Activated effector memory CD4-positive, alpha-beta T cell treated with Interleukin-2 at 50 U/mL for 16 hours (primary cell): ENCODE data around the gene KRTAP10-5.

Experiments
- DNase-seq: peaks from one replicate; pipeline ENCODE4 v3.0.0-alpha.2; 2020

The KRTAP10-5 gene

DNA sequence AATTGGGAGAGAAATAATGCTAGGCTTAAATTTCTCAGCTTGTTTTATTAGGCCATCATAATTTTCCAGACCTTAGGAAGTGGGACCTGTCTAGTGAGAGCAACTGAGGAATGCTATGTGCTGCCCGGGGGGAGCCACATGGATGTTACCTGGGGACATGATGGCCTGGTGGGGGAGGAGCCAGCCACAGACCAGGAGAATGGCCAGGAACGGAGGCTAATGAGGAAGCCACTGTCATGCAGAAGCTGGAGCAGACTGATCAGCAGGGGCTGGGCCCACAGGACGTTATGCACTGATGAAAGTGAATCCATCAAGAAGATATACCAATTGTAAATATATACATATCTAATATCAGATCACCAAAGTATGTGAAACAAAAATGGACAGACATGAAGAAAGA, 35.8 kb downstream of the KRTAP10-5 start:
- no peak for DNase-seq

DNA sequence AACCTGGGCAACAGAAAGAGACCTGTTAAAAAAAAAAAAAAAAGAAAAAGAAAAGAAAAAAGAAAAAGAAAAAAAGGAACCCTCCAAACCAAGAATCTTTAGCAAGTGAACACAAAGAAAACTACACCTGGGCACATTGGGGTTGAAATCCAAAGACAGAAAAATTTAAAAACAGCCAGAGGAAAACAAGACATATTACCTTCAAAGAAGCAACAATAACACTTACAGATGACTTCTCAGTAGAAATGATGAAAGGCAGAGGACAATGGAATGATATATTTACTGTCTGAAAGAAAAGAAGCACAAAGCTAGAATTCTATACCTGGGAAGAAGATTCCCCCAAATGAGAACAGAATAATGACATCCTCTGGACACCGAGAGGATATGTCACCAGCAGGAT, 37.7 kb downstream of the KRTAP10-5 start:
- no peak for DNase-seq

DNA sequence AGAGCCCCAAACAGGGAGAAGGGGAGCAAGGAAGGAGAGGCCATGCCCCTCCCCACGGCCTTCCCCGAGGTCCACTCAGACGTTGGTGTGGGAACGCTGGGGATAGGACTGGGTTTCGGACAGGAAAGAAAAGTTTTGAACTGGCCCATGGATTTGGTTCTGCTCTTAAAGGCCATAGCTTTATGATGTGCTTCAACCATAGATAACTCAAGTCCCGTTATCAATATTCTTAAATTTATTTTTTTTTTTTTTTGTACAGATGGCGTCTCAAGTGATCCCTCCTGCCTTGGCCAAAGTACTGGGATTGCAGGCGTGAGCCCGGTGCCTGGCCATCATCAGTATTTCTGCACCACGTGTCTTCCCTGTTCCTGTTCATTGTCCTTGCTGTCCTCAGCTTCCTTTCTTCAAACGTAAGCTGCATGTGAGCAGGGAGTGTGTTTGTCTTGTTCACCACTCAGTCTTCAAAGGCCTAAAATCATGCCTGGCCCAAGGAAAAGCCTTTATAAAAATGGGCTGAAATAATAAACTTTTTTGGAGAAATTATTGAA, 39.6 kb downstream of the KRTAP10-5 start:
- DNase-seq, result no peak

DNA sequence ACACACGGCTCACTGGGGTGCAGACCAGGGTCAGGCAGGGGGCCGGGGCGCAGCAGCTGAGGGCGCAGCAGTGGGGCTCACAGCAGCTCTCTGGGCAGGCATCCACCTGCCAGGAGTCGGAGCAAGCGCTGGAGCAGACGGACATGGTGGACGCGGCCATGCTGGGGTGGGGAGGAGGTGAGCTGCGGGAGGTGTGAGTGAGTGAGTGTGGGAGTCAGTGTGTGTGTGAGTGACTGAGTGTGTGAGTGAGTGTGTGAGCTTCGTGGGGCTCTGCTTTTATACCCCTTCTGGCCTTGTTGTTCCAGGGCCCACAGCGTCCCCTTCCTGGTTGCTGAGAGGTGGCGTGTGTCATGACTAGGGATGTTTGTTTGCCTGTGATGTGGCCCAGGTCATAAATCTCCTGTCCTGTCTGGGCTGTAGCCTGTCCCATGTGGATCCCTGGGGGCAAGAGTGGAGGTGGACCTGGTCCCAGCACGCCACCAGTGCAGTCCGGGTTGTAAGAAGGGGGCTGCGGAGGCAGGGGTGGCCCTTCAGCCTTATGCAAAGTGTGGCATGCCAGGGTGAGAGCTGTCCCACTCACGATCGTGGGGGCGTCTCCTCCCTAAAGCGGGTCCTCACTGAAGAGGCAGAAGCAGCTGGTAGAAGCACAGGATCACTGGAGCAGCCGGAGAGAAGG, 40.3 kb downstream of the KRTAP10-5 start, which contains the start of gene KRTAP10-1:
KRTAP10-1 (minus strand) TSS at position 205 of the 676 bp plus-strand sequence; CDS start at position 160, 45 bp downstream.
- DNase-seq, result no peak

DNA sequence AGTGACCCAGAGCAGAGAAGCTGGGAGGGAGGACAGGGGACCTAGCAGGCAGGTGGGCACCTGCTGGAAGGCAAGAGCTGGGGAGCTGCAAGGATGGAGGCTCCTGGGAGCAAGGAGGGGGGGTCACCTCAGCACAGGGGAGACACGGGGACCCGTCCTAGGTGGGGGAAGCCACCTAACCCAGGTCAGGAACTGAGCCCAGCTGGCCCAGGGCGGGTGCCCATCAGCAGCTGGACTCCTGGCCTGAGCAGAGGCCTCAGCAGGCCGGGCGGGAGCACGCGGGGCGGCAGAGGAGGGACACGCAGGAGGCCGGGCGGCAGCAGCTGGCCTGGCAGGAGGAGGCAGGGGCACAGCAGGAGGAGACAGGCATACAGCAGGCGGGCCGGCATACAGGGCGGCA, 41.4 kb downstream of the KRTAP10-5 start:
- DNase-seq, result no peak

DNA sequence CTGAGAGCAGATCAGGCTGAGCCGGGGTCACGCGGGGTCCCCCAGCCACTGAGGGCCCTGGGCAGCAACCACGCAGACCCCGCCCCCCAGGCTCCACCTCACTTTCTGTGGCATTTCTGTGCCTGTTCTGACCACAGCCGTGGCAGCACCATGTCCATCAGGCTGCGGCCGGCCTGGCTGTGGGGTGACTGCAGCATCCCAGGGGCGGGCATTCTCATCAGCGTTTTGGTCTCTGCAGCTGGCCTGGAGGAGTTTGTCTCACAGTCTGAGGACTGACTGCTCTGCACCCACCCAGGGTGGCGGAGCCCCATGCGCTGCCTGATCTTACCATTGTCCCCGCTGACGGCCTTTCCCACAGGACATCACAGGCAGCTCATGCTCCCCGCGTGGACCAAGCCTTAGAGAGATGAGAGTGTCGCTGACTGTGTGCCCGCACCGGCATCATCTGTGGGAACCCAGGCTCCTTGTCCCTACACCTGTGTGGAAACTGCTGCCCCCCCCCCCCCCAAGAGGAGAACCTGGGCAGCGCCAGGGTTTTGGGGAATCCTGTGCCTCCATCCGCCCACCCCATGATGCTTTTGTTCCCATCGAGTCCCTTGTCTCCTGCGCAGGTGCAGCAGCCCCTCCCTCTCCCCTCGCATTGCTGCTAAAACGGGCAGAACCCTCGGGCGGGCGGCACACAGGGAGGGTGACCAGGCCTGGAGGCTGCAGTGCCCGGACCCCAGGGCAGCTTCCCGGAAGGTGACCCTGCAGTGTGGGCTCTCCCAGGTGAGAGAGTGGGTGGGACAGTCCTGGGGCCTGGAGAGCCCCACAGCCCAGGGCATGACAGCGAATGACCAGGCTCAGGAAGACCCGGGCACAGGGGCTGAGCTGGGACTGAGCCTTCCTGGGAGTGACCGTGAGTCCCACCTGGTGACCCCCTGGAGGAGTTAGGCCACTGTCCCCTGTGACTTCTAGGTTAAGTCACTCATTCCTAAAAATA, 42.2 kb downstream of the KRTAP10-5 start:
- DNase-seq, result no peak

DNA sequence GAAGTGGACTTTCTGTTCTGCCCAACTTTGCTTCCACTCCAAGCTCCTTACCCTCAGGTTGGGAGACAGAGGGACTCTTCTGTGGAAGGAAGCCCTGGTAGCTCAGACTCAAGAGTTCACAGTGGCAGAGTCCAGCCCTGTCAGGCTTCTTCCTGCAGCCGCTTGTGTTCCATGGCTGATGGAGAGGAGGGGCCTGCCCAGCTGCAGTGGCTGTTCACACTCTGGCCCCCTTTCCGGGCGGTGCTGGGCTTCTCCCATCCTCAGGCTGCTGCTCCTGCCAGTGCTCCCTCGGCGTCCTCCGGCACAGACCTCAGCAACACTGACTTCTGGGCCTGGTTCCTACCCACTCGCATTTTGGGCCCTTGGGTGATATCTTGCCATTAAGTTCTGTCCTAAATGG, 44.4 kb downstream of the KRTAP10-5 start:
- DNase-seq, result no peak

DNA sequence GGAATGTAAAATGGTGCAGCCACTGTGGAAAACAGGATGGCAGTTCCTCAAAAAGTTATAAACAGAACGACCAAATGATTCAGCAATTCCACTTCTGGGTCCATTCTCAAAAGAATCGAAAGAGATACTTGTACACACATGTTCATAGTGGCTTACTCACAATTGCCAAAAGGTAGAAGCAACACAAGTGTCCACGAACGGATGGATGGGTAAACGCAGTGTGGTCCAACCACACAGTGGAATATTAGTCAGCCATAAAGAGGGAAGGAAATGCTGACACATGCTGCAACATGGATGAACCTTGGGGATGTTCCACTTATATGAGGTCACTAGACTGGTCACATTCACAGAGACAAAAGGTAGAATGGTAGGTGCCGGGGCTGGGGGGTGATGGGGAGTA, 45.7 kb downstream of the KRTAP10-5 start:
- DNase-seq, result no peak

DNA sequence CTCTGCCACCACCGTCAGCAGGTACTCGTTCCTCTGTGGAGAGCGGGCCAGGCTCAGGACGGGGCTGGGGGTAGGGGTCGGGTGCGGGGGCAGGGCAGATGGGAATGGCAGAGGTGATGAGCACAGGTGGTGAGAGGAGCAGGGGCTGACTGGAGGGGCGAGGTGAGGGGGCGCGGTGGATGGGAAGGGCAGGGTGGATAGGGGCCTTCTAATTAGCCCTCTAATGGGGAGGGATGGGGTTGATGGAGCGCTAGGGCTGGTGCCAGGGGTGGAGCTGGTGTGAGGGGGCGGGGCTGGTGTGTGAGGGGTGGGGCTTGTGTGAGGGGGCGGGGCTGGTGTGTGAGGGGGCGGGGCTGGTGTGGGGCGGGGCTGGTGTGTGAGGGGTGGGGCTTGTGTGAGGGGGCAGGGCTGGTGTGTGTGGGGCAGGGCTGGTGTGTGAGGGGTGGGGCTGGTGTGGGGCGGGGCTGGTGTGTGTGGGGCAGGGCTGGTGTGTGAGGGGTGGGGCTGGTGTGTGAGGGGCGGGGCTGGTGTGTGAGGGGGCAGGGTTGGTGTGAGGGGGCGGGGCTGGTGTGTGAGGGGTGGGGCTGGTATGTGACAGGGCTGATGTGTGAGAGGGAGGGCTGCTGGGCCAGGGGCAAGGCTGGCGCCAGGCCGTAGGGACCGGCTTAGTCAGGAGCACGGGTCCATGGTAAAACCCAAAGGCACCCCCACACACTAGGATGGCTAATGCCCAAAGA, 46.3 kb downstream of the KRTAP10-5 start:
- no peak for DNase-seq

DNA sequence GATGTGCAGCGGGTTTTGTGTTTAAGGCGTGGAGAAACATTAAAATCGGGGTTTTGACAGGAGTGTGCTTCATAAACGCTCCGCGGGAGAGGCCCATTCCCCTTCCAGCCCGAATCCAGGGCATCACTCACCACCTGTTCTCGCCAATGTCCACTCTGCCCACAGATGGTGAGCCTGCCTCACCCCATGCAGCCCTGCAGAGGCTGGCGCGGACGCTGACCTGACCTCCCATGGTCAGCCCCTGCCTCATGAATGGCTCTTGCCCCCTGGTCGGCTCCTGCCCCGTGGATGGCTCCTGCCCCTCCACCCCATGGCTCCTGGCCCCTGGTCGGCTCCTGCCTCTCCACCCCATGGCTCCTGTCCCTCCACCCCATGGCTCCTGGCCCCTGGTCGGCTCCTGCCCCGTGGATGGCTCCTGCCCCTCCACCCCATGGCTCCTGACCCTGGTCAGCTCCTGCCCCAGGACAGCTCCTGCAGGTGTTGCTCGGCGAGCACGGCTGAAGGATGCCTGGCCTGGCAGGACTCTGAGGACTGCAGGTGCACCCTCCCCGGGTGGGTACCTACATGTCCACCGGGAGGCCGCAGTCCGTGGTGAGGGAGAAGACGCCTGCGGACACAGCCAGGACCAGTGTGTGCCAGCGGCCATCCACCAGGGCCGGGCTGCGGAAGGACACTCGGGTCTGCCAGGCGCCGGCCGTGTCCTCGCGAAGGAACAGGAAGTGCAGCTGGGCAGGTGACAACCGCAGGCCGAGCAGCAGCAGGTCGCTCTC, 47.1 kb downstream of the KRTAP10-5 start:
- DNase-seq, result no peak

DNA sequence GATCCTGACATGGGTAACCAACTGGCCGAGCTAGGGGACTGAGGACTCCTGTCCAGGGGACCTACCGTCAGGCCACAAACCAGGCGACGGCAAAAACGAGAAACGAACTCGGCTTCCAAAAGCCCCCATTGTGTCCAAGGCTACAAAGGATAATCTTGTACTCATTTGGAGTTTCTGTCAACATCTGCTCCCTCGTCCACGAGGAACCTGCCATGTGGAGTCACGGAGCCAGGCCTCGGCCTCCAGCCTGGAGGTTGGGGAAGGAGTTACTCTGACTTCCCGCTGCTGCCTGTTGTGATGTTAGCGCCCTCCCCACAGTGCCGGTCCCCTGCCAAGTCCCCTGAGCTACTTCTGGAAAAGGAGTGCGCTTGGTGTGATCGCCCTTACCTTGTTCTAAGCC, 47.7 kb downstream of the KRTAP10-5 start:
- DNase-seq, result no peak

DNA sequence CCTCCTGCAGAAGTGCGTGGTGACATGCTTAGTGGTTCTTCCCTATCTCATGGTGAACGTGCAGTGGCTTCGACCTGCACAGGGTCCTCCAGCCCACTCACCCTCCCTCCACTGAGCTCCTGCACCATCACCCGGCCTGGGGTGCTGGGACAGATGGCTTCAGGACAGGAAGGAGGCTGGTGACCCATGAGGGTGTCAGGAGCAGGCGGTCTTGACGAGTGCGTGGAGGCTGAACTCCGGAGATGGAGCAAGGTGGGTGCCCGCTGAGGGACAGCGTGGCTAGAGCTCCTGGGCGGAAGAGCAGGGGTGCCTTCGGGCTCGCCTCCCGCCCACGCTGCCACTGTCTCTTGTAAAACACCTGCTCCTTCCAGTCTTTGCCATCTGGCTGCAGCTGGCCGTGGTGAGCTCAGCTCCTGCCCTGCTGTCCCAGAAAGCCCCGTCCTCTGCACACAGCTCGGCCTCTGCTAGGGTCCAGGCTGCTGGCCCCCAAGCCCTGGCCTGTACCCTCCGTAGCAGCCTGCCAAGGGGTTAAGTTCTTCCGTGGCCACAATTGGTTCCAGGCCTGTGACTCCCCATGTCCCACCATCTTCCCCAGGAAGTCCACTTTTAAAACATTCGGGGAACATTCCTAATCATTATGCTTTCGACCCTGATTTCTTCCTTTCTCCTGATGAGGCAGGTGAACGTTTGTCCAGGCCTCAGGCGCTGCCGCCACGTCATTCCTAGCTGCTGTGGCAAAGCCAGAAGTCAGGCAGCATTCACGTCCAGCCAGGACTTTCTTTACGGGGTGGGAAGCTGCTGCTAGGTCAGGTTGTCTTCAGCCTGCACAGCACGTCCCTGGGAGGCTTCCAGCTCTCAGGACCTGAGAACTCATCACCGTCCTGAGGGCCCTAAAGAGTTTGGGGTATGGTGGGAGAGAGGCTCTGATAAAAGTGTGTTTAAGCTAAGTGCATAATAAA, 48.5 kb downstream of the KRTAP10-5 start:
- DNase-seq, result no peak

DNA sequence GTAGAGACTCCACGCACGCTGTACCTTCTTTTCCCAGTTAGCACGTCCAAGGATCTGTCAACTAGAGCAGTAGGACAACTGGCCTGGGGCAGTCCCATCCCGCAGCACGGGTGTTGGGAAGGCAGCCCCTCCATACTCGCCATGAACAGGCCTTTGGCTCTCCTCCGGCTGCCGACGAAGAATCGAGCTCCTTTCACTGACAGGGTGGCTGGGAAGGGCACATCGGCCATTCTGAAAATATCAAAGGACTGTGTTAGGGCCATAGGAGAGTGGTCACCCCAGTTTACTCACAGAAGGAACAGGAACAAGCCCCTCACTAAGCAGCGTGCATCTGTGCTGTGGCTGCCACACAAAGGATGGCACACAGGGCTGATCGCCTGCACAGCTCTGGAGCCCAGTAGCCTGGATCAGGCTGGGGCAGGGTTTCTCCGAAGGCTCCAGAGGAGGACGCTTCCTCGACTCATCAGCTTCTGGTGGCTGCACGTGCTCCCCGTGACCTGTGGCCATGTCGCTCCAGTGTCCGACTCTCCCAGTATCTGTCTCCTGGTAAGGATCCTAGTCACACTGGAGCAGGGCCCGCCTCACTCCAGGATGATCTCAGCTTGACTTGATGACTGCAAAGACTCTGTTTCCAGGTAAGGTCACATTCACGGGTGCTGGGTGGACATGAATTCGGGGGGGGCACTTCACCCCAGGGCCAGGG, 49.4 kb downstream of the KRTAP10-5 start:
- no peak for DNase-seq

DNA sequence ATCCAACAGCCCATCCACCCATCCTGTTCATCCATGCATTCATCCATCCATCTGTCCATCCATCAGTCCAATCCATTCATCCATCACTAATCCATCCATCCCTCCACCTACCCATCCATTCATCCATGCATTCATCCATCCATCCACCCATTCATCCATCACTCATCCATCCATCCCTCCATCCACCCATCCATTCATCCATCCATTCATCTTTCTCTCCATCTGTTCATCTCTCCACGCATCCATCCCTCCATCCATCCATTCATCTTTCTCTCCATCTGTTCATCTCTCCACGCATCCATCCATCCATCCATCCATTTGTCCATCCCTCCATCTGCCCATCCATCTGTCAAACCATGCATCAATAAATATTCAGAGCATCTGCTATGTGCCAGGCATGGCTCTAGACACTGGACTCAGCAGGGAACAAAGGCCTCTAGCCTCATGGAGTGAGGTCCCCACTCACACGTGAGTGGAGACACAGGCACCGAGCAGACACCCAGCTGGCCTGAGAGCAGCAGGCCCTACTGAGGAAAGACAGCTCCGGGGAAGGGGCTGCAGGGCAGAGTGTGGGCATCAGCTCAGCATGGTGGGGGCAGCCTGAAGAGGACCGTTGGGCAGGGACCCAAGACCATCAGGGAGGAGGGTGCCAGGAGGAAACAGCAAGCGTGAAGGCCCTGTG, 50.0 kb downstream of the KRTAP10-5 start:
- DNase-seq, result no peak

DNA sequence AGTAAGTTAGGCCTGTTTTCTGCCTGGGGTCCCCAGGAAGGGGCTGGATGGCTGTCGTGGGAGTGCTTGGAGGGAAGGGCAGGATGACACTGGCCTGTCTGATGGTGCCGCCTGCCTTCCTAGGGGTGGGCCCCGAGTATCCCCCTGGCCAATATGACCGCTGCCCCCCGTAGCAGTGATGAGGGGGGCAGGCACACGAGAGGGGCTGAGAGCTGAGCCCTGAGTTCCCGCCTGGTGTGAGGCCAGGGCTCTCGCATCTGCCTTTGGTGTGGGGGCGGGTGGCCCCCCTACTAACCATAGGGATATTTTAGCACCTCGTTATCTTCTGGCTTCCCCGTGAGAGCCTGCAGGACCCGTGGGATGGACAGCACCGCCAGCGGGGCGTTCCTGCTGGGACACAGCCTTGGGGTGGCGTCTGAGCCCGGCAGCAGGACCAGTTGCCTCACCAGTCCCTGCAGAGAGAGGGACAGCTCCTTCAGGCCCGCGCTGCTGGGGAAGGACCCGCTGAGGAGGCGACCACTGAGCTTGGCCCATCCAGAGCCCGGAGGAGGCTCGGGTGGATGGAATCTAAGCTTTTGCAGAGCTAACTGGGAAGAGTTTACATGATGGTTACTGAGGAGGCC, 50.8 kb downstream of the KRTAP10-5 start:
- no peak for DNase-seq
